ENCODE results near the gene CAPN12.

DNA sequence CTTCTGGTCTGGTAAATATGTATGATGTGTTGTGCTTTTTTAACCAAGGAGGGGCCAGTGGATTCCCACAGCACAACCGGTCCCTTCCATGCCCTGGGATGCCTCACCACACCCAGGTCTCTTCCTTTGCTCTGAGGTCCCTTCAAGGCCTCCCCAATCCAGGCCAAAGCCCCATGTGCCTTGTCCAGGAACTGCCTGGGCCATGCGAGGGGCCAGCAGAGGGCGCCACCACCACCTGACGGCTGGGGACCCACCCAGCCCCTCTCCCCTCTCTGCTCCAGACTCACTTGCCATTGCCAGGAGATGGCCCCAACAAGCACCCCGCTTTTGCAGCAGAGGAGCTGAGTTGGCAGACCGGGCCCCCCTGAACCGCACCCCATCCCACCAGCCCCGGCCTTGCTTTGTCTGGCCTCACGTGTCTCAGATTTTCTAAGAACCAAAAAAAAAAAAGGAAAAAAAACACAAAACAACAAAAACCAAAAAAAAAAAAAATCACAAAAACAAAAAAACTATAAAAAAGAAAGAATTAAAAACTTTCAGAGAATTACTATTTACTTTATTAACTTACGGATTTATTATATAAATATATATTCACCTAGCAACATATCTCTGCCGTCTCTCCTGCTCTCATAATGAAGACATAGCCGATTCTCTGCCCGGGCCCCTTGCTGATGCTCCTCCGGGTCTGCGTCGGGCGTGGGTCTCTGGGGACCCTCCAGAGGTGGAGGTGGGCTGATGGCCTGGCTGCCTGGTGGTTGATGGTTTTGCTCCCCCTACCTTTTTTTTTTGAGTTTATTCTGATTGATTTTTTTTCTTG is 14.4 kb downstream of the CAPN12 start:
- TF ChIP-seq CTCF (IDR thresholded peaks at IDR 0.05 in 8 of 11, conservative IDR thresholded peaks at IDR 0.05 in 3 of 11) (peak; percentile 68 to 90 (median 83)), POLR2AphosphoS5 (IDR thresholded peaks at IDR 0.05) (peak; percentile 50 to 76 (median 63)), POLR2A (IDR thresholded peaks at IDR 0.05) (no peak)
